Measurements from ENCODE around the gene TCF15. TPM values are rescaled to one million over a fixed set of nuclear protein-coding genes. Genes with fewer than 3 reads are reported as not detected.
A peak's percentile ranks its signal among the peaks of the same experiment; 100 is the strongest.

Gene TCF15
- total RNA-seq, 4 donors from 2014 or later, result 2.3 to 5.7 (median 3.3) TPM

GRCh38 chr20:603116-603640, 6.9 kb downstream of the TCF15 start:
- WGBS, result 71% methylated on average over 7 of the region's 8 CpGs

DNA sequence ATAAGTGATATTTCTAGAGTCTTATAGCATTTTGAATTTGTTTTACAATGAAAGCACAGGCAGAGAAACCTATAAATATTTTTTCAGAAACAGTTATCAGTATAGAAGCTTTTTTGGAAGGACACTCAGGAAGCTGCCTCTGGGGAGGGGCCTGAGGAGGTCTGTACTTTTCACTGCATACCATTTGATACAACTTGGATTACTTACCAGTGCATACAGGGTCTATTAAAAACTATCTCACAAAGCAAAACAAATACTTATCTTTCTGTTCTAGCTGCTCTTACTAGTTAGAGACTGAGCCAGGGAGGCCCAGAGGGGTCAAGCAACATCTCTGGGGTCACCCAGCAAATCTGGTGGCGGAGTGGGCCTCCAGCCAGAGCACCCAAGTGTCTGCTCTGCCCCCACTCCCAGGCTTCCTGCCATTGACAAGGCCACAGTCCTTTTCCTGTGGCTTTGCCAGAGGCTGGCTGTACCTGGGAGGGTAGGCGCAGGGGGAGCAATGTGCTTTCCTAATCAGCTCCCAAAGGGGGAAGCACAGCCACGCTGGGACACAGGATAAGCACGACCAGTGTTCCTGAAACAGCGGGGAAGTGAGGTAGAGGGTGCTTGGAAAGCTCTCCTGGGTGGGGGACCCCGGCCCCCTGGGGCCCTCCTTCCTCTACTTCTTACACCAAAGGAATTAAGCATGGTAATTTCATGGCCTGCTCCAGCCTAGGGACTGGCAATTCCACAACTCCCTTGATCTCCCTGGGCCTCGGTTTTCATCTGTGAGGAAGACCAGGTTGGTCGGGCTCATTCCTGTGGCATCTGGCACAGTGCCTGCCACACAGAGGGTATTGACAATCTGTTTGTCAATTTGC, 7.8 kb downstream of the TCF15 start:
- H3K9me3 ChIP-seq, result no peaks in the 10 kb centered on the region
- peaks cover 0 to 52% (median 5%) of the 10 kb centered on the region in 4 donors for H3K4me1 ChIP-seq
- H3K27ac ChIP-seq (replicated peaks in 1 of 4), result peak overlapping the region in 3 of 4 donors; percentile 3 to 44 (median 24)
- no peak overlapping the region for H3K4me3 ChIP-seq
- H3K27me3 ChIP-seq, result peaks cover 0 to 16% (median 0%) of the 10 kb centered on the region in 4 donors
- no peak for DNase-seq (ENCODE audit: extremely low spot score)
- WGBS, result 66% methylated on average over 3 of the region's 8 CpGs
- TF ChIP-seq EP300 (IDR thresholded peaks at IDR 0.05) (no peak), POLR2AphosphoS5 (IDR thresholded peaks at IDR 0.05) (no peak), CTCF (IDR thresholded peaks at IDR 0.05) (no peak), POLR2A (IDR thresholded peaks at IDR 0.05; ENCODE audit: low read depth) (no peak)
- intact Hi-C loops (cut with DNase I), result no loop called here
- H3K36me3 ChIP-seq, result peaks cover 0 to 17% (median 0%) of the 10 kb centered on the region in 4 donors

More at GRCh38 chr20:603116-603640, 6.9 kb downstream of the TCF15 start:
- Histone ChIP-seq H3K36me3 (peaks cover 0 to 23% (median 0%) of the 10 kb centered on the region in 4 donors), H3K4me3 (no peak overlapping the region), H3K27ac (replicated peaks in 1 of 4) (peak overlapping the region in 3 of 4 donors; percentile 3 to 44 (median 24)), H3K27me3 (peaks cover 0 to 23% (median under 1%) of the 10 kb centered on the region in 4 donors), H3K4me1 (peaks cover 0 to 52% (median 5%) of the 10 kb centered on the region in 4 donors), H3K9me3 (no peaks in the 10 kb centered on the region)
- DNase-seq (ENCODE audit: extremely low spot score), result no peak
- intact Hi-C loops (cut with DNase I), result no loop called here
- TF ChIP-seq POLR2AphosphoS5 (IDR thresholded peaks at IDR 0.05), result no peak
- no peak for TF ChIP-seq CTCF (IDR thresholded peaks at IDR 0.05)
- TF ChIP-seq POLR2A (IDR thresholded peaks at IDR 0.05; ENCODE audit: low read depth), result no peak
- no peak for TF ChIP-seq EP300 (IDR thresholded peaks at IDR 0.05)

DNA sequence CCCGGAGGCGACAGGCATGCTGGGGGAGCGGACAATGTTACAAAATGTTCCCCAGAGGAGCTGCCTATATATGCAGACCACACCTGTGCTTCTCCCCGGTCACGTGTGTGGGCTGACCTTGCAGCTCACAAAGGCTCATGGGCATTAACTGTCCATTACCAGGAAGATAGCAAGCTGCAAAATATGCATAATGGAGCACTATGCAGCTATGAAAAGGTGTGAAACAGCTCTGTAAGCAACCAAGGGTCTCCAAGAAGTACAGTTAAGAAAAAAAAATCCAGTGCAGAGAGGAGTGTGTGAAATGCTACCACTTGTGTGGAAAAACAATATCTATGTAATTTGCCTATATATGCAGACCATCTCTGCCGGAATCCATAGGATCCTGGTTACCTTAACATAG, 9.4 kb downstream of the TCF15 start:
- TF ChIP-seq POLR2AphosphoS5 (IDR thresholded peaks at IDR 0.05) (no peak), EP300 (IDR thresholded peaks at IDR 0.05) (no peak), CTCF (IDR thresholded peaks at IDR 0.05) (no peak), POLR2A (IDR thresholded peaks at IDR 0.05; ENCODE audit: low read depth) (no peak)
- H3K36me3 ChIP-seq, result peaks cover 0 to 15% (median 0%) of the 10 kb centered on the region in 4 donors
- H3K27me3 ChIP-seq, result peaks cover 0 to 15% (median under 1%) of the 10 kb centered on the region in 4 donors
- H3K27ac ChIP-seq (replicated peaks in 1 of 4), result no peak overlapping the region
- no peak for DNase-seq (ENCODE audit: extremely low spot score)
- intact Hi-C loops (cut with DNase I), result no loop called here
- WGBS, result 84% methylated on average over 3 of the region's 6 CpGs
- peaks cover 3 to 43% (median 5%) of the 10 kb centered on the region in 4 donors for H3K4me1 ChIP-seq
- no peak overlapping the region for H3K4me3 ChIP-seq
- H3K9me3 ChIP-seq, result no peaks in the 10 kb centered on the region

DNA sequence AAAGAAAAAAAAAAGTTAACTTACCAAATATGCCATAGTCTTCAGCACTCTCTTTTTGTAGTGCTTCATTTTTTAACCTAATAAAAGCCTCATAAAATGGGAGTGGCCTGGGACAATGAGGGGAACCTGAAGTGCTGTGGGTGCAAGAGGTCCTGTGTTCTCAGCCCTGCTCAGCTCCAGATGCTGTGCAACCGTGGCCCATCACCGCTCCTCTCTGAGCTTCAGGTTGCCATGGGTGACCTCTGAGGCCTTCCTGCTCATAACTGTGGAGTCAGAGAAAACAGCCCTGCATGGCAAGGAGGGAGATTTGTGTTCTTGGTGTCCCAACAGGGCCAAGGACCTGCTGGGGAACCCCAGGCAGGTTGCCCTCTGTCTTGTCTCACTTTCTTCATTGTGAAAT, 10.0 kb downstream of the TCF15 start:
- Histone ChIP-seq H3K9me3 (no peaks in the 10 kb centered on the region), H3K36me3 (peaks cover 0 to 15% (median 0%) of the 10 kb centered on the region in 4 donors), H3K27me3 (peaks cover 0 to 20% (median 3%) of the 10 kb centered on the region in 4 donors), H3K4me3 (no peak overlapping the region), H3K27ac (replicated peaks in 1 of 4) (no peak overlapping the region), H3K4me1 (peaks cover 3 to 41% (median 6%) of the 10 kb centered on the region in 4 donors)
- DNase-seq (ENCODE audit: extremely low spot score), result no peak
- intact Hi-C loops (cut with DNase I), result no loop called here
- TF ChIP-seq EP300 (IDR thresholded peaks at IDR 0.05), result no peak
- TF ChIP-seq POLR2AphosphoS5 (IDR thresholded peaks at IDR 0.05), result no peak
- TF ChIP-seq POLR2A (IDR thresholded peaks at IDR 0.05; ENCODE audit: low read depth), result no peak
- no peak for TF ChIP-seq CTCF (IDR thresholded peaks at IDR 0.05)
- WGBS, result 100% methylated on average over 1 of the region's 2 CpGs

Data from esophagus muscularis mucosa (tissue), 4 donors.